ENCODE measurements around the gene EN1. TPM values are rescaled to one million over a fixed set of nuclear protein-coding genes. Genes with fewer than 3 reads are reported as not detected.

The EN1 gene
- total RNA-seq, 1 donor from 2014 or later, result not detected

- TF ChIP-seq, protein P1, sequence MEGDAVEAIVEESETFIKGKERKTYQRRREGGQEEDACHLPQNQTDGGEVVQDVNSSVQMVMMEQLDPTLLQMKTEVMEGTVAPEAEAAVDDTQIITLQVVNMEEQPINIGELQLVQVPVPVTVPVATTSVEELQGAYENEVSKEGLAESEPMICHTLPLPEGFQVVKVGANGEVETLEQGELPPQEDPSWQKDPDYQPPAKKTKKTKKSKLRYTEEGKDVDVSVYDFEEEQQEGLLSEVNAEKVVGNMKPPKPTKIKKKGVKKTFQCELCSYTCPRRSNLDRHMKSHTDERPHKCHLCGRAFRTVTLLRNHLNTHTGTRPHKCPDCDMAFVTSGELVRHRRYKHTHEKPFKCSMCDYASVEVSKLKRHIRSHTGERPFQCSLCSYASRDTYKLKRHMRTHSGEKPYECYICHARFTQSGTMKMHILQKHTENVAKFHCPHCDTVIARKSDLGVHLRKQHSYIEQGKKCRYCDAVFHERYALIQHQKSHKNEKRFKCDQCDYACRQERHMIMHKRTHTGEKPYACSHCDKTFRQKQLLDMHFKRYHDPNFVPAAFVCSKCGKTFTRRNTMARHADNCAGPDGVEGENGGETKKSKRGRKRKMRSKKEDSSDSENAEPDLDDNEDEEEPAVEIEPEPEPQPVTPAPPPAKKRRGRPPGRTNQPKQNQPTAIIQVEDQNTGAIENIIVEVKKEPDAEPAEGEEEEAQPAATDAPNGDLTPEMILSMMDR (conservative IDR thresholded peaks at IDR 0.05; ENCODE audit: low read depth, low read length), result no peak
- H3K4me3 ChIP-seq (ENCODE audit: low read depth, low read length), result no peak overlapping the region
- DNase-seq (ENCODE audit: low read depth), result no peak
Observed at GRCh38 chr2:118816669-118817068, 30.8 kb downstream of the EN1 start.

GRCh38 chr2:118815731-118816130 is 31.7 kb downstream of the EN1 start:
- TF ChIP-seq, protein P1 (conservative IDR thresholded peaks at IDR 0.05; ENCODE audit: low read depth, low read length), result no peak
- DNase-seq (ENCODE audit: low read depth), result no peak
- H3K4me3 ChIP-seq (ENCODE audit: low read depth, low read length), result no peak overlapping the region

DNA sequence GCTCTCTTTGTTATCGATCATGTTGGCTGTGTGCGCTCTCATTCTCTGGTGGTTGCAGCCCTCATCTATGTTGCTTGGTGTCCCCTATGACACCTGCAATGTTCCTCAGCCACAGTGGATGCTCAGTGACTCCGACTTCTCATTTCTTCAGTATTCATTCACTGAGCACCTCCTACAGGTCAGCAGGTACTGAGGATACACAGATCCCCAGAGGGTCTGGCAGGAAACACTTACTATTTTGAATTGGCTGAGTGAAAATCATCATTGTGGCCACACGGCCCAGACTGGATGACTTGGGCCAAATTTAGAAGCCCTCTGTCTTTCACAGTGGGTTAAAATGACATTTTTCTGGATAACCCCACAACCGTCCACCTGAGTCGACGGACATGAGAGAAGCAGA is 32.1 kb downstream of the EN1 start:
- DNase-seq (ENCODE audit: low read depth), result no peak
- TF ChIP-seq, protein P1 (conservative IDR thresholded peaks at IDR 0.05; ENCODE audit: low read depth, low read length), result no peak

DNA sequence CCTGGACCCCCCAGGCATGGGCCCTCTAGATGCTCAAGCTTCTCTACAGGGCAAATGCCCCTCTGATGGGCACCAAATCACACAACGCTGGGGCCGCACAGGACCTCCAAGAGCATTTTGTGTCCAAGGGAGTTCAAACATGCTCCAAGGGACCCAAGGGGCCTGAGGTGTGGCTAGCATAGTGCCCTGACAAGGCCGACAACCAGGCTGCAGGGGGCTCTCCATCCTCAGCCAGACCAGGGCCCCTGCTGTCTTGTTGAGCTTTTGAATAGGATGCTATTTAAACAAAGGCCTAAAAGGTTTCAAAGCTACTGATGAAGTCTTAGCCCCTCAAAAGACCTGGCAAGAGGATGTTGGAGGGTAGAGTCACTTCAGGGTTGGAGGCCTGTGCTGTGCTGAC is 33.1 kb downstream of the EN1 start:
- TF ChIP-seq, protein P1 (conservative IDR thresholded peaks at IDR 0.05; ENCODE audit: low read depth, low read length), result no peak
- no peak for DNase-seq (ENCODE audit: low read depth)
- no peak overlapping the region for H3K4me3 ChIP-seq (ENCODE audit: low read depth, low read length)

More for the DNA sequence above, 32.1 kb downstream of the EN1 start:
- H3K4me3 ChIP-seq (ENCODE audit: low read depth, low read length), result no peak overlapping the region

DNA sequence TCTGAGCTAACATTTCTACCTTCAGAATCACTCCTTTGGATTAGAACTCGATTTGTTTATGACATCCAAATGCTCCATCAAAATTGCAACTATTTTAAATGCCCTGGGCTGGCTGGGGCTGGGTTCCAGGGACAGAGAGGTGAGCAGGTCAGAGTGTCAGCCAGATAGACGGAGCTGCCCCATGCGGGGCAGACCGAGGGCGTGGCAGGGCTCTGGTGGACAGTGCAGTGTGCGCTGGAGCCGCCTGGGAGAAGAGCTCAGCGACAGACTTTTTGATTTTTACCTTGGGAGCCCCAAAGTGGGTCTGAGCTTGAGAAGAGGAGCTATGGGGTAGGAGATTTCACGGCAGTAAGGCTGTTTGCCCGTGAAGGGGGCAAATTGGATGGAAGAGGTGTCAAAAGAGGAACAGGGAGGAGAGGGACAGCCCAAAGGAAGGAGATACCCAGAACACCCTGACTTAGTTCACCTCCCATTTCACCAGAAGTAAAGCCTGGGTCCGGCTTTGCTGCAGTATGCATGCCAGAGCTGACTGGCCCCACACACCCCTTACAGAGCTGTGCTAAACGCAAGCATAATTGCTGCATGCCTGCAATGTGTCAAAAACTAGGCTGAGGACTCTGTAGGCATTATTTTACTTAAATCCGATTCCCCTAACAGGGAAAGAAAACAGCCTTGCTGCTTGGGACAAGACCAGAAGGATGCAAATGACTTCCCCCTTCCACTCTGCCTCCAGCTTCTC is 33.7 kb downstream of the EN1 start:
- no peak overlapping the region for H3K4me3 ChIP-seq (ENCODE audit: low read depth, low read length)
- DNase-seq (ENCODE audit: low read depth), result no peak
- TF ChIP-seq, protein P1 (conservative IDR thresholded peaks at IDR 0.05; ENCODE audit: low read depth, low read length), result no peak

GRCh38 chr2:118813111-118813510 is 34.3 kb downstream of the EN1 start:
- TF ChIP-seq, protein P1 (conservative IDR thresholded peaks at IDR 0.05; ENCODE audit: low read depth, low read length), result no peak
- no peak for DNase-seq (ENCODE audit: low read depth)
- no peak overlapping the region for H3K4me3 ChIP-seq (ENCODE audit: low read depth, low read length)

DNA sequence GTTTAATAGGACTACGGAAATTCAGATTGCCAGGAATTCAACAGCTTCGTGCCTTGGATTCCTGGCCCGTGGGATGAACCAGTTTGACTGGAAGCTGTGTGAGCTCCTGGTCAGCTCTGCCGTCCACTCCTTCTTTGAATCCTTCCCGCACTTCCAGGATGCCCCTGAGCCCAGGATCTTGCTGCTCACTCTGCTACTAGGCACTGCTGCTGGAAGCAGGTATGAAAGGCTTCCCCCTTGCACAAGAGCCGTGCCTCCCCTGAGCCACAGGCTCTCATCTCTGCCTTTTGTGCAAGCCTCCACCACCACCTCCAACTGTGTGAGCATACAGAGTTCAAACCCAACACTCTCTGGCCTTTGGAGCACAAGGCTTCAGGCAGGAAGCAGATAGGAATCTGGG is 34.9 kb downstream of the EN1 start:
- H3K4me3 ChIP-seq (ENCODE audit: low read depth, low read length), result no peak overlapping the region
- TF ChIP-seq, protein P1 (conservative IDR thresholded peaks at IDR 0.05; ENCODE audit: low read depth, low read length), result no peak
- DNase-seq (ENCODE audit: low read depth), result no peak
